Vagina (tissue), 2 donors: Measurements from ENCODE around the gene TGFBR2. TPM values are rescaled to one million over a fixed set of nuclear protein-coding genes. Genes with fewer than 3 reads are reported as not detected.

Experiments
- DNase-seq, 2 donors: peaks; one replicate each; pipeline ENCODE4 v3.0.0-alpha.2; 2017; ENCODE audit errors: extremely low spot score in 2 of 2
- H3K27ac ChIP-seq: fragments of 200-600 bp; sonication (generic); one replicate; pipeline ENCODE4 v1.5.1; 2019
- H3K27me3 ChIP-seq: fragments of 200-600 bp; sonication (generic); one replicate; pipeline ENCODE4 v1.5.1; 2019
- H3K36me3 ChIP-seq, 2 donors: fragments of 200-600 bp; sonication (generic); one replicate each; pipeline ENCODE4 v1.5.1; 2017 to 2019
- H3K4me1 ChIP-seq: fragments of 200-600 bp; sonication (generic); one replicate; pipeline ENCODE4 v1.5.1; 2019
- H3K4me3 ChIP-seq, 2 donors: fragments of 200-600 bp; sonication (generic); 1 replicate in 1 of 2; 2 replicates in 1 of 2; pipeline ENCODE4 v1.5.1; 2016 to 2019
- H3K9me3 ChIP-seq: fragments of 200-600 bp; sonication (generic); one replicate; pipeline ENCODE4 v1.5.1; 2019
- CTCF ChIP-seq, 3 experiments: fragments of 450-650 bp in 2 of 3; fragments of 200-600 bp in 1 of 3; sonication (generic) in 1 of 3; IDR thresholded peaks; one replicate each; pipeline ENCODE4 v1.5.1; 2017 to 2019; ENCODE audit warnings: antibody characterized with exemption in 3 of 3, mild to moderate bottlenecking in 2 of 3, moderate library complexity in 2 of 3
- POLR2A ChIP-seq, 2 donors: fragments of 450-650 bp; IDR thresholded peaks; one replicate each; pipeline ENCODE4 v1.6.1; 2017; ENCODE audit warnings: antibody characterized with exemption in 2 of 2, mild to moderate bottlenecking in 2 of 2, moderate library complexity in 2 of 2
- POLR2AphosphoS5 ChIP-seq, 2 donors: sonication (generic); formaldehyde crosslinking; IDR thresholded peaks; one replicate each; pipeline ENCODE4 v1.9.0; 2017; ENCODE audit warnings: antibody characterized with exemption in 2 of 2, mild to moderate bottlenecking in 2 of 2, low read depth in 1 of 2; ENCODE audit not compliant: insufficient read depth in 1 of 2
- intact Hi-C: fragments of 100-400 bp; cut with DNase I; formaldehyde crosslinking; loops from one replicate; pipeline ENCODE4 v1.15.1; 2023
- total RNA-seq: library from RNA; depleted of rRNA; stranded (reverse); fragments of >200 nt; gene quantifications from one replicate; pipeline ENCODE4 v1.2.3, GENCODE V29; 2016

The TGFBR2 gene
- total RNA-seq, 1 donor from 2014 or later, result 176 TPM

- no peaks in the 10 kb centered on the region for H3K27me3 ChIP-seq
- intact Hi-C loops, result no loop called here
- no peaks in the 10 kb centered on the region for H3K36me3 ChIP-seq
- no peaks in the 10 kb centered on the region for H3K9me3 ChIP-seq
- H3K4me3 ChIP-seq, result no peak overlapping the region
- H3K27ac ChIP-seq, result no peak overlapping the region
- no peaks in the 10 kb centered on the region for H3K4me1 ChIP-seq
- TF ChIP-seq POLR2A (IDR thresholded peaks at IDR 0.05), result no peak
- TF ChIP-seq POLR2AphosphoS5 (IDR thresholded peaks at IDR 0.05; ENCODE audit: insufficient read depth in 1 of 2, low read depth in 1 of 2), result no peak
- TF ChIP-seq CTCF (IDR thresholded peaks at IDR 0.05), result no peak
- DNase-seq, result no peak
These were observed 118.5 kb downstream of the TGFBR2 start for GRCh38 chr3:30724863-30725262.

DNA sequence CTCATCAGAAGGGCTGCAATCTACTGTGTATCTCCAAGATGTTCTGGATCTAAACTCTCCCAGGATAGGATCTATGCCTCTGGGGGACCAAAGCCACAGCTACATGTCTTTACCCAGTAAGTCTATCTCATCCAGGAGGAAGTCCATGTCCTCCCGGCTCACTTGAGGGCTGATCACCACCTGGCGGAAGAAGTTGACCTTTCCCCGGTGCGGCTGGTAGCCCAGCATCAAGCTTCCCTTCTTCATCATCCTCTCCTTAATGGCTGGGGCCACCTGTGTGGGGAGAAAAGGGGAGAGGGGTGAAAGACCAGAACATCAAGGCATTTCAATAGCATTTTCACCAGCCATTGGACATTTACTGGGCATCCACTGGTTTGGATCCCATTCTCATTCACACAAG lies 121.7 kb downstream of the TGFBR2 start:
- DNase-seq, result no peak
- no peaks in the 10 kb centered on the region for H3K9me3 ChIP-seq
- no peaks in the 10 kb centered on the region for H3K4me1 ChIP-seq
- H3K27me3 ChIP-seq, result no peaks in the 10 kb centered on the region
- intact Hi-C loops, result no loop called here
- no peak overlapping the region for H3K4me3 ChIP-seq
- H3K27ac ChIP-seq, result no peak overlapping the region
- no peaks in the 10 kb centered on the region for H3K36me3 ChIP-seq
- TF ChIP-seq CTCF (IDR thresholded peaks at IDR 0.05) (no peak), POLR2A (IDR thresholded peaks at IDR 0.05) (no peak), POLR2AphosphoS5 (IDR thresholded peaks at IDR 0.05; ENCODE audit: insufficient read depth in 1 of 2, low read depth in 1 of 2) (no peak)

GRCh38 chr3:30729512-30729911 lies 123.1 kb downstream of the TGFBR2 start:
- no peaks in the 10 kb centered on the region for H3K9me3 ChIP-seq
- no peaks in the 10 kb centered on the region for H3K36me3 ChIP-seq
- DNase-seq, result no peak
- TF ChIP-seq POLR2AphosphoS5 (IDR thresholded peaks at IDR 0.05; ENCODE audit: insufficient read depth in 1 of 2, low read depth in 1 of 2), result no peak
- no peak for TF ChIP-seq CTCF (IDR thresholded peaks at IDR 0.05)
- TF ChIP-seq POLR2A (IDR thresholded peaks at IDR 0.05), result no peak
- H3K27ac ChIP-seq, result no peak overlapping the region
- no peaks in the 10 kb centered on the region for H3K4me1 ChIP-seq
- H3K4me3 ChIP-seq, result no peak overlapping the region
- intact Hi-C loops, result no loop called here
- H3K27me3 ChIP-seq, result no peaks in the 10 kb centered on the region

DNA sequence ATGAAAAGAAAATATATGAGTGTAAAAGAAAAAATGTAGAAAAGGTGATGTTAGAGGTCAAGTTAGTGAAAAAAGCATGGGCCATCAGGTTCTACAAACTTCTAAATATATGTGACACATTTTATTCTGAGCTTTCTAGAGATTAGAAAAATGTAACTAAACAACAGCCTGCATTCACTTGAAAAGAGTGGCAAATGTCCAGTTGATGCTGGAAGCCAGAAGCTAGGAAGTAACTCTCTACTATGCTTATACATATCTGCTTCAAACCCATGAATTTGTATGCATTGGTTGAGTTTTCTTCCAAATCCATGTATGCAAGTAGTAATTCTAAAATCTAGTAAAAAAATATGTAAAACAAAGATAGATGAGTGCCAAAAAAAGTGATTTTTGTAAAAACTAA lies 123.5 kb downstream of the TGFBR2 start:
- no peaks in the 10 kb centered on the region for H3K4me1 ChIP-seq
- intact Hi-C loops, result no loop called here
- no peaks in the 10 kb centered on the region for H3K27me3 ChIP-seq
- no peak overlapping the region for H3K4me3 ChIP-seq
- TF ChIP-seq POLR2A (IDR thresholded peaks at IDR 0.05) (no peak), POLR2AphosphoS5 (IDR thresholded peaks at IDR 0.05; ENCODE audit: insufficient read depth in 1 of 2, low read depth in 1 of 2) (no peak), CTCF (IDR thresholded peaks at IDR 0.05) (no peak)
- H3K36me3 ChIP-seq, result no peaks in the 10 kb centered on the region
- no peaks in the 10 kb centered on the region for H3K9me3 ChIP-seq
- no peak overlapping the region for H3K27ac ChIP-seq
- no peak for DNase-seq

DNA sequence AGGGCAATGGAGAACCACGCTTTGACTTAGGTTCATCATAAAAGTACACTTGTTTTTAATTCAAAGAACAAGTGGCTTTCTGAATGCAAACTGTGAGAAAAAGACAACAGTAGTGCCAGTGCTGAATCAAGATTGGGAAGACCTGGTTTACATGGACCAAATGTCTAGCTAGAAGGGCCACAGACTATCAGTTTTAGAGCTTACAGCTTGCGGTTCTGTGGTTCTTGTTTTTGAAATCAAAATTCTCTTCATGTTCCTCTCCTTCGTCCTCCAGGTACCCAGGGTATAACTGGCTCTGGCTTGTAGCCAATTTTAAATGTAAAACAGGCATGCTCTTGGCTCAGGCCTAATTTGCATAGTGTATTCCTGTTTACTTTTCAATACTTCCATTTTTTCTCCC lies 124.6 kb downstream of the TGFBR2 start:
- intact Hi-C loops, result no loop called here
- Histone ChIP-seq H3K36me3 (no peaks in the 10 kb centered on the region), H3K27me3 (no peaks in the 10 kb centered on the region), H3K4me1 (no peaks in the 10 kb centered on the region), H3K27ac (no peak overlapping the region), H3K4me3 (no peak overlapping the region), H3K9me3 (no peaks in the 10 kb centered on the region)
- TF ChIP-seq POLR2AphosphoS5 (IDR thresholded peaks at IDR 0.05; ENCODE audit: insufficient read depth in 1 of 2, low read depth in 1 of 2), result no peak
- no peak for TF ChIP-seq POLR2A (IDR thresholded peaks at IDR 0.05)
- TF ChIP-seq CTCF (IDR thresholded peaks at IDR 0.05), result no peak
- DNase-seq, result no peak
